ENCODE results near the gene SORCS1.

SORCS1 gene

GRCh38 chr10:106873770-106874603 is 290.5 kb downstream of the SORCS1 start:
- no peak for DNase-seq

DNA sequence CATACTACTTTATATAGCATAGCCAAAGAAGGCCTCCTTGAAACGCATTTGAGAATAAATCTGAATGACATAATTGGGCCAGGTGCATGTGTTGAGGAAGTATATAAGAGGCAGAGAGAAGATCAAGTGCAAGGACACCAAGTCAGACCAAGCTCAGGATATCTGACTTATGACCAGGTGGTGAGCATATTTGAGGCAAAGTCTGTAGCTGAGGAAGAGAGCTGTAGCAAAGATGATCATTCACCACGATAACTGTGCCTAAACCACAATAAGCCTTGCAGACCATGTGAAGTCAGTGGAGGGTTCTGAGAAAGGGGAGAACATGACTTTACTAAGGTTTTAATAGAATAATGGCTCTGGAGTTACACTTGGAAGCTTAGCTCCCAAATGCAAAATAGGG is 292.3 kb downstream of the SORCS1 start:
- no peak for DNase-seq

- DNase-seq = no peak
Measured at GRCh38 chr10:106866244-106866845, 298.2 kb downstream of the SORCS1 start.

- no peak for DNase-seq
Measured at GRCh38 chr10:106864031-106864430, 300.5 kb downstream of the SORCS1 start.

DNA sequence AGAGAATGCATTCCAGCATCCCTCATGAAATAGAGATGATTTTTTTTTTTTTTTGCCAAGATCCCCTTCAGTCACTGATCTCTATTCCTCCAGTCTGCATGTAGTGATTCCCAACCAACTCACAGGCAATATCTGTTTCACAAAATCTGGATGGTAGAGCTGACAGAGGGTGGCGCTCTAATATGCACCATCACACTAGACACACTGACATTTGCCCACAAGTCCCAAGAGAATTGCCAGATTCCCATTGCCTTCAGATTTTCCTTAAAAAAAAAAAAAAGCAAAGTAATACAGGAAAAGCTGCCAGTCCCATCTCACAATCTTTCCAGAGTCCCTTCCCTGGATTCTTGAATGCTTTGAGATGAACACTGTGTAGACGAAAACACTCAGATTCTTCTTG is 301.0 kb downstream of the SORCS1 start:
- DNase-seq = no peak

GRCh38 chr10:106859892-106860652 is 304.4 kb downstream of the SORCS1 start:
- DNase-seq = no peak

DNA sequence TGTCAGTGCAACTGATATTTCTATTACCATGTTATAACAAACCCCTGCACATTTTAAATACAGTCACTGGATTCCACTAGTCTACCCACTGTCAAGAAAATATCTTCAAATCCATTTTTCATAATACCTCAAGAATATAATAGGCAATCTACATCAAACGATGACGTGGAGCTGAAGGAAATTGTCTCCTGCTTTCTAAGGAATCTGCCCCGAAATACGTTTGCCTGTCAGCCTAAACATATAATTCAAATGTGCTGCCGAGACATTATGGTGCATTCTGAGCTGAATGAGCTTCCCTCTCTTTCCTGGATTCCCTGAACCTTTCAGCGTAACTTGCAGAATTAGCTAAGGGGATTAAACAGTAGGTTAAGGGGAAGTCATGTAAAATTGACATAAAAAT is 306.8 kb downstream of the SORCS1 start:
- DNase-seq = no peak

DNA sequence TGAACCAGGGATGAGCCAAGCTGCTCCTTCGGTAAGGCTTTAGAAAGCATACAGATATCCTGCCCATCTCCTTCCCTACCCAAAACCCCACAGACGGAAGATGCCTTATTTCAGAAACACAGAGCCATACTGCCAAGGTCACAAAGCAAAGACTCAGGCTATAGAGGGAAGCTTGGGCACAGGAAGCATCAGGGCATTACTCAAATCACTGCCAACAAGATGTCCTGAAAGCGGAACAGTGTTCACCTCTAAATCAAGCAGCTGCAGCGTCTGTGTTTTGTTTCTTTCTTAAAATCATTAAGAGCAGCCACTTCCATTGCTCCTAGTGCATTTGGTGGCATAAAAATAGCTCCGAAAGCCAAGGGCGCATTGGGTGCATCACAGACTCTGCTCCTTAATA is 307.3 kb downstream of the SORCS1 start:
- no peak for DNase-seq

DNA sequence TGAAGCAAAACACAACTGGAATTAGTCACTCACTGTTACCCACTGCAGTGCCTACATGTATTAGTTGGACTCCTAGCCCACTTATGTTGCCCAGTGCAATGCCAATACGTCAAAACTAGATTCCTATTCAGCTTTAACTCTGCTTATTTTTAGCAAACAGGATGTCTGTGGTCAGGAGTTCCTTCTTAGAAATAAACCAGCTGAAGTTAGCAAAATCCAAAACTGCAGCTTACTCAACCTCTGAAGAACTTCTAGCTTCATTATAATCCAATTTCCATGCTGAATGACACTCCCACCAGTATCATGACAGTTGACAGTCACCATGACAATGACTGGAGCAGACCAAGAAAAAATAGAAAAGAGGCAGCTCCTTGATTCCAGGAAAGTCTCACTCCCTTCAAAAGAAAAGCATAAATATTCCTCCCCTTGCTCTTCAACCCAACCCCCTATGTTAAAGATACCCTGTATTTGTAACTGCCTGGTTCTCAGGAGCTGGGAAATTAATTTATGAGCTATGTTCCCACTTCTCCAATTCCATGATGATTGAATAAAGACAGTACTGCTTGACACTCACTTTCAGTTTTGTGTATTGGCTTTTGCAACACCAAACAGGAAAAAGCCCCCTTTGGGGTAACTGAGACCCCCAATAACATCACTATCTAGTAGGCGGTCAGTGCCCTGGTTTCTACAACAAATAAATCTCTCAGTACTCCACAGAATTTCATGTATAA is 327.4 kb downstream of the SORCS1 start:
- DNase-seq = no peak

DNA sequence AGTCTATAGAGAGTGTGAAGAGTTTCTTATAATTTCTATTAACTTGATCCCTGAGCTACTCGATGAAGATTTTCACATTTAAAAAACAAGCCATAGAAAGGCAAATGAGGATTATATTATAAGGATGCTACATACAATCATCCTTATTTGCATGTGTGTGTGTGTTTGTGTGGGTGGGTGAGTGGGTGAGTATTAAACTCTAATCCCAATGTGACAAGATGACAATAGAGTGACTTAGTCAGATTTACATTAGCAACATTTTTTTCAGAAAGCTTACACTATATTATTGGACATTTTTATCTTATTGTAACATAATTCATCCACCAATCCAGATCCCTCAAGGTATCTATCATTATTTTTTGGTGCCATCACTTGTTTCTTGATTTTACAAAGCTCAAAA is 331.7 kb downstream of the SORCS1 start:
- DNase-seq = no peak

- DNase-seq = no peak
Measured at GRCh38 chr10:106830471-106830870, 334.0 kb downstream of the SORCS1 start.

- no peak for DNase-seq
Measured at GRCh38 chr10:106830006-106830405, 334.5 kb downstream of the SORCS1 start.

DNA sequence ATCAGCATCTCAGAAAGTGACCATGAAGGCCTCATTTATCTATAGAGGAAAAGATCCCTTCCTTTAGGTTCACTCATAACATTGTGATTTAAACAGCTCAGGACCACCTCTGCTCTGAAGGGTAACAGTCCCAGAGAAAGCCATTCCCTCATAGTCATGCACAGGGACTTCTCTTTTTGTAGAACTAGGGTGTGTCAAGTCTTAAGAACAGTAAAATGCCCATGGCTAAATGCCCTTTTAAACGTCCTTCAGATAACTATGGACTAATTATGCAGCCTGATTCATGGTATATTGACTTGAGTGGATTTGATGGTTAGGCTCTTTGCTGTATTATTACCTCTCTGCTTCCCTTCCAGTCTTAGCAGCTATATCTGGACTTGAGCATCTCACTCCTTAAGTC is 337.8 kb downstream of the SORCS1 start:
- no peak for DNase-seq

DNA sequence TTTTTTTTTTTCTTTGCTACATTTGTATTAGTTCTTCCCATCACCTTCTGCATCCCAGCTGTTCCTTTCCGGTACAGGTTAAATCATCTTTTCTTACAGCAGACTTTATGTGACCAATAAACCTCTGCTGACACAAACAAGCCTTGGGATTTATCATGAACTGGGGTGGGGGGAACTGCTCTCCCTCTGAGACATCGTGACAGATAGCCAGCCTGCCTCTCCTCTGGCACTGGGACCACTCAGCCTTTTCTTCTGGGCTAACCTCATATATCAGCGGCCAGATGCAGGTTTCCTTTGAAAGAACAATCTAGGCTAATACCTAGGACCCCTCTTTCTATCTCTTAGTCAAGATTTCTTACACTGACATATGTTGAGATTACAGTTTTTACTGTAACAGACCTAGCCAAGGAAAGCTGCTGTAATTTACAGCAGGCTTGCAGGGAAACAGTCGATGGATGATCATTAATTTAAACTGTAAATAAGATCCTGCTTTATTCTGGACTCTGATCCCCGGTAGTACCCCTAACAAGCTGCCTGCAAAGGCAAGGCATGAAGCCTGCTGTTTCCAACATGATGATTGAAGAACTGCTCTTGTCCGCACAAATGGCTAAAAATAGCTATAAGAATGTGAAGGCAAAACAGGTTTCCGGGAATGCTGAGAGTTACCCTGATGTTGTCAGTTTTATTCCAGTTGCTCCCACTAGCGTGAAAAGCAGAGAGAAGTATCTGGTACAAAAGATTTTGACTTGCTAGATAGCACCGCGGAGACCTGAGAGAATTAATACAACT is 338.7 kb downstream of the SORCS1 start:
- DNase-seq = no peak

DNA sequence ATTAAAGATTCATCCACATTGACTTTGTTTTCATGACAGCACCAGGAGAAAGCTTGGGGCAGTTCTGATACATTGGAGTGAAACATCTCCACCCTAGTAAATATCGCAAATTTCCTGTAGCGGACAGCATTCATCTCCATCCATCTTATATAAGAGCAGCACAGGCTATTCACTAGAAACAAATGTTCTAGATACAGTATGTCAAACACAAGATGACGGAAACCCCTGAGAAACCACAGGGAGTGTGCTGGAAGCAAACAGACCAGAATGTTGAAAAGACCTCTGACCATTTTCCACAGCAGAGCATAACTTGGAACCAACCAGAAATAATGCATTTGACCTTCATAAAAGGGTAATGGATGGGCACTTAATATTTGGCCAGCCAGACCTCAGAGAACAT is 343.9 kb downstream of the SORCS1 start:
- DNase-seq = no peak

- no peak for DNase-seq
Measured at GRCh38 chr10:106819490-106819889, 345.0 kb downstream of the SORCS1 start.

- no peak for DNase-seq
Measured at GRCh38 chr10:106816318-106817085, 348.0 kb downstream of the SORCS1 start.

DNA sequence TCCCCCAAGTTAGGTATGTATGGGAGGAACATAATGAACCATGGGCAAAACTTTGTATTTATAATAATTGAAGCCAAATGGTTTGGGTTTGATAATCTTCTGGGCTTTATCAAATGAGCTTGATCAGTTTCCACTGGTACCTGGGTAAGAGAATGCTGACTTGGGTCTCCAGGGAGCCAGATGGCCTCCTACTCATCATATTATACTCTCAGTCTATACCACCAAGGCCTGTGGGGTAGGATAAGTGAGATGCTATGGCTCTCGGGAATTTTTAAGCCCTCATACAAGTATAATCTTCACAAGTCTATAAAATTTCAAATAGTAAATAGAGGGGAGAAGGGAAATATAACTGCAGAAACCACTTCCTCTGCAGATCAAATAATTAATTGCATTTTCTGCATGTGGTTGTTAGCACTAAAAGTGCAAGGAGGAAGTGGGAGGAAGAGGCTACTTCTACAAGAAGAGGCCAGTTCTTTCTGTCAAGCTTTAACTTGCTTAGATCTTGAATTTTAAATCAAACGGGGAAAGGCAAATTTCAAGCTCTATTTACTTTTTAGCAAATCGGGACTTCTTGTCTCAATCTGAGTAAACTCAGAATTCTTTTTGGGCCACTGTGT is 349.0 kb downstream of the SORCS1 start:
- no peak for DNase-seq

DNA sequence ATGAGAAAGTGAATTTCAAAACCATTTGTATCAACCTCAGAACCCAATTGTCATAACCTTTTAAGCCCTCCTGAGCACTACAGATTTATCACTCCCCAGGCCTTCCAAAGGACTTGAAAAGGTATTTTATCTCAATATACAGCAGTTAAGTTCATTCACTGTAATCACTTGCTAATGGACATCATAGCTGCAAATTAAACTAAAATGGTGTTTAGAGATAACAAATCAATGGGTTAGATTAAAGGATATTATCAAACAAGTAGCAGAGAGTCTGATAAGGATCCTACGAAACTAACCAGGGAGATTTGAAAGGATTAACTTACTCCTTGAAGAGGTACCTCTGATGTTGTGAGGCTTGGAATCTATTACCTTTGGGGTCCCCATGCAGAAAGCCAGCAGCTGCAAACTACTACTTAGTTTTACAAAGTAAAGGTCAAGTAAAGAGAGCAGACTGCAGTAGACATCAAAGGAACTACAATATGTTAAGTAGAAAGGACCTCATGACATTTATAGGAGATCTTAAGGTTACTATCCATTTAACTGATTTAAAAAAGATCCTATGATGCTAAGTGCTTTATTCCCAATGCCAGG is 359.4 kb downstream of the SORCS1 start:
- DNase-seq = no peak

DNA sequence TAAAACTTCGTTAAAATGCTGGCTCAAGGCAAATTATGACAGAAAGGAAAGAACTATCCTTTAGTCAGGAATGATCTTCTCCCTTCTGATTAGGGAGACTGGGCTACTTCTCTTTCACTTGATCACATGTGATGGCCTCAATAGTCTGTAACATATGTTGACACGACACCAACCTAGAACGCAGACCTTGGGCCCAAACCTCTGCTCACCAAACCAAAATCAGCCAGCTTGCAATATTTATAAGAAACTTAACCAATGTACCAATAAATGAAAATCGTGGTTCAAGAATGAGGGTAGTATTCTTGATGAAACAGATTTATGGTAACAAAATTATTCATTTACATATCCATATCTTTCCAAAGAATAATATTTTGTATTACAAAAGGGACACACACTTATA is 361.6 kb downstream of the SORCS1 start:
- DNase-seq = no peak

GRCh38 chr10:106799776-106800175 is 364.7 kb downstream of the SORCS1 start:
- no peak for DNase-seq

All from NCI-H526 (cell line).